Natural killer cell treated with Interleukin-12 subunit alpha and Interleukin-12 subunit beta and Interleukin-15 and Interleukin-18, amount 100 ng/mL, for 72 hours (primary cell): ENCODE results near the gene CD6. TPM values are rescaled to one million over a fixed set of nuclear protein-coding genes. Genes with fewer than 3 reads are reported as not detected.

ENCODE experiments used
- ATAC-seq, 2 donors: fragments of 150-1000 bp; cut with Tn5 transposase in 1 of 2; sonication (Bioruptor Pico), chemical (Tn5 transposase) in 1 of 2; 2 replicates each; pipeline ENCODE4 v1.10.0; 2021
- DNase-seq: peaks from one replicate; pipeline ENCODE4 v3.0.0; 2022; ENCODE audit warnings: low spot score
- H3K27ac Mint-ChIP-seq, 2 donors: 1 replicate in 1 of 2; 2 replicates in 1 of 2; pipeline ENCODE4 v1.8.0; 2022; ENCODE audit warnings: mixed read lengths in 2 of 2, mild to moderate bottlenecking in 1 of 2, moderate library complexity in 1 of 2
- H3K27me3 Mint-ChIP-seq, 2 donors: 1 replicate in 1 of 2; 2 replicates in 1 of 2; pipeline ENCODE4 v1.8.0; 2022; ENCODE audit warnings: mixed read lengths in 2 of 2
- H3K36me3 Mint-ChIP-seq: one replicate; pipeline ENCODE4 v1.8.0; 2022; ENCODE audit warnings: mixed read lengths
- H3K4me1 Mint-ChIP-seq, 2 donors: 1 replicate in 1 of 2; 2 replicates in 1 of 2; pipeline ENCODE4 v1.8.0; 2022; ENCODE audit warnings: low read depth in 2 of 2, mixed read lengths in 2 of 2, mild to moderate bottlenecking in 1 of 2
- H3K4me3 Mint-ChIP-seq: one replicate; pipeline ENCODE4 v1.8.0; 2022; ENCODE audit warnings: mixed read lengths
- H3K9me3 Mint-ChIP-seq: 2 replicates; pipeline ENCODE4 v1.8.0; 2022; ENCODE audit warnings: mixed read lengths
- total RNA-seq, 2 donors: library from RNA; stranded (reverse); gene quantifications; one replicate each; pipeline ENCODE4 v1.2.3, GENCODE V29; 2022

The CD6 gene
- total RNA-seq, 2 donors from 2014 or later = 5.9 to 44.0 TPM

- H3K27ac Mint-ChIP-seq = peak within 1 kb of the TSS; percentile 49 to 92
- no peaks in the 10 kb centered on the region for H3K9me3 Mint-ChIP-seq
- H3K4me1 Mint-ChIP-seq = peaks cover 11 to 16% of the 10 kb centered on the region in 2 donors
- no peak for DNase-seq
- peaks cover 11 to 20% of the 10 kb centered on the region in 2 donors for H3K27me3 Mint-ChIP-seq
- H3K4me3 Mint-ChIP-seq = peak within 1 kb of the TSS; percentile 85
- H3K36me3 Mint-ChIP-seq = no peaks in the 10 kb centered on the region
- peak; percentile 73 to 89 for ATAC-seq
These were observed 19.4 kb upstream of the CD6 start, which contains the start of gene SLC15A3 for GRCh38 chr11:60951904-60952741. Gene SLC15A3, minus strand, starts transcription at chr11:60952176. Its CDS starts 625 bp downstream, at chr11:60951551.

- Mint-ChIP-seq H3K4me3 (peak overlapping the region; percentile 85), H3K36me3 (no peaks in the 10 kb centered on the region), H3K27me3 (peaks cover 11 to 22% of the 10 kb centered on the region in 2 donors), H3K4me1 (peaks cover 11 to 16% of the 10 kb centered on the region in 2 donors), H3K9me3 (no peaks in the 10 kb centered on the region), H3K27ac (peak overlapping the region in 1 of 2 donors; percentile 92)
- ATAC-seq (no peak), DNase-seq (no peak)
These were observed 18.7 kb upstream of the CD6 start for GRCh38 chr11:60952742-60953170.

GRCh38 chr11:60953781-60954180 is 17.7 kb upstream of the CD6 start:
- Mint-ChIP-seq H3K36me3 (no peaks in the 10 kb centered on the region), H3K4me1 (peaks cover 11 to 16% of the 10 kb centered on the region in 2 donors), H3K27me3 (peaks cover 7 to 24% of the 10 kb centered on the region in 2 donors), H3K9me3 (no peaks in the 10 kb centered on the region), H3K4me3 (no peak overlapping the region), H3K27ac (no peak overlapping the region)
- no peak for DNase-seq
- ATAC-seq = no peak

- ATAC-seq (no peak), DNase-seq (no peak)
- Mint-ChIP-seq H3K27ac (no peak overlapping the region), H3K4me1 (peaks cover 11 to 16% of the 10 kb centered on the region in 2 donors), H3K36me3 (no peaks in the 10 kb centered on the region), H3K4me3 (no peak overlapping the region), H3K27me3 (peaks cover under 1 to 25% of the 10 kb centered on the region in 2 donors), H3K9me3 (no peaks in the 10 kb centered on the region)
These were observed 17.1 kb upstream of the CD6 start for GRCh38 chr11:60954421-60954820.

- ATAC-seq (no peak), DNase-seq (no peak)
- peaks cover 11 to 16% of the 10 kb centered on the region in 2 donors for H3K4me1 Mint-ChIP-seq
- no peak overlapping the region for H3K27ac Mint-ChIP-seq
- H3K9me3 Mint-ChIP-seq = no peaks in the 10 kb centered on the region
- H3K36me3 Mint-ChIP-seq = no peaks in the 10 kb centered on the region
- H3K27me3 Mint-ChIP-seq = peaks cover 7 to 34% of the 10 kb centered on the region in 2 donors
- H3K4me3 Mint-ChIP-seq = no peak overlapping the region
These were observed 15.9 kb upstream of the CD6 start for GRCh38 chr11:60955571-60955970.

- DNase-seq (no peak), ATAC-seq (no peak)
- Mint-ChIP-seq H3K4me1 (peaks cover 9% of the 10 kb centered on the region in 2 donors), H3K9me3 (no peaks in the 10 kb centered on the region), H3K27me3 (peaks cover 15 to 35% of the 10 kb centered on the region in 2 donors), H3K36me3 (no peaks in the 10 kb centered on the region), H3K4me3 (no peak overlapping the region), H3K27ac (no peak overlapping the region)
These were observed 14.3 kb upstream of the CD6 start for GRCh38 chr11:60957188-60957587.

GRCh38 chr11:60959431-60959830 is 12.0 kb upstream of the CD6 start:
- Mint-ChIP-seq H3K4me3 (no peak overlapping the region), H3K36me3 (no peaks in the 10 kb centered on the region), H3K27me3 (peaks cover 15 to 28% of the 10 kb centered on the region in 2 donors), H3K4me1 (no peaks in the 10 kb centered on the region), H3K9me3 (no peaks in the 10 kb centered on the region), H3K27ac (no peak overlapping the region)
- no peak for ATAC-seq
- no peak for DNase-seq

- no peak for ATAC-seq
- Mint-ChIP-seq H3K27me3 (peaks cover 15 to 28% of the 10 kb centered on the region in 2 donors), H3K4me1 (no peaks in the 10 kb centered on the region), H3K36me3 (no peaks in the 10 kb centered on the region), H3K9me3 (no peaks in the 10 kb centered on the region), H3K4me3 (no peak overlapping the region), H3K27ac (no peak overlapping the region)
- no peak for DNase-seq
These were observed 11.1 kb upstream of the CD6 start for GRCh38 chr11:60960405-60960804.

GRCh38 chr11:60964801-60965200 is 6.7 kb upstream of the CD6 start:
- no peaks in the 10 kb centered on the region for H3K4me1 Mint-ChIP-seq
- H3K4me3 Mint-ChIP-seq = no peak overlapping the region
- no peak for ATAC-seq
- H3K27ac Mint-ChIP-seq = no peak overlapping the region
- no peak for DNase-seq
- H3K27me3 Mint-ChIP-seq = peaks cover 19 to 22% of the 10 kb centered on the region in 2 donors
- no peaks in the 10 kb centered on the region for H3K9me3 Mint-ChIP-seq
- H3K36me3 Mint-ChIP-seq = no peaks in the 10 kb centered on the region

- H3K36me3 Mint-ChIP-seq = no peaks in the 10 kb centered on the region
- H3K4me3 Mint-ChIP-seq = no peak overlapping the region
- peaks cover 10 to 11% of the 10 kb centered on the region in 2 donors for H3K27me3 Mint-ChIP-seq
- peaks cover 17 to 18% of the 10 kb centered on the region in 2 donors for H3K4me1 Mint-ChIP-seq
- DNase-seq (no peak), ATAC-seq (no peak)
- no peaks in the 10 kb centered on the region for H3K9me3 Mint-ChIP-seq
- H3K27ac Mint-ChIP-seq = no peak overlapping the region
These were observed 4.6 kb upstream of the CD6 start for GRCh38 chr11:60966890-60967289.

GRCh38 chr11:60968223-60968622 is 3.3 kb upstream of the CD6 start:
- H3K27ac Mint-ChIP-seq = no peak overlapping the region
- ATAC-seq (no peak), DNase-seq (no peak)
- peaks cover 10 to 11% of the 10 kb centered on the region in 2 donors for H3K27me3 Mint-ChIP-seq
- no peak overlapping the region for H3K4me3 Mint-ChIP-seq
- no peaks in the 10 kb centered on the region for H3K36me3 Mint-ChIP-seq
- H3K4me1 Mint-ChIP-seq = peaks cover 18 to 26% of the 10 kb centered on the region in 2 donors
- H3K9me3 Mint-ChIP-seq = no peaks in the 10 kb centered on the region

- H3K36me3 Mint-ChIP-seq = no peaks in the 10 kb centered on the region
- ATAC-seq (peak; percentile 67 to 81), DNase-seq (peak; percentile 69)
- H3K27ac Mint-ChIP-seq = peak overlapping the region in 1 of 2 donors; percentile 50
- peaks cover 29 to 35% of the 10 kb centered on the region in 2 donors for H3K4me1 Mint-ChIP-seq
- H3K27me3 Mint-ChIP-seq = peaks cover 10 to 11% of the 10 kb centered on the region in 2 donors
- no peak overlapping the region for H3K4me3 Mint-ChIP-seq
- H3K9me3 Mint-ChIP-seq = no peaks in the 10 kb centered on the region
These were observed 1.1 kb upstream of the CD6 start for GRCh38 chr11:60970369-60970774.

GRCh38 chr11:60970890-60971289 is 590 bp upstream of the CD6 start:
- Mint-ChIP-seq H3K36me3 (no peaks in the 10 kb centered on the region), H3K9me3 (no peaks in the 10 kb centered on the region), H3K4me1 (peaks cover 29 to 35% of the 10 kb centered on the region in 2 donors), H3K27ac (peak overlapping the region; percentile 39 to 54), H3K4me3 (peak overlapping the region; percentile 84), H3K27me3 (peaks cover 10 to 11% of the 10 kb centered on the region in 2 donors)
- DNase-seq (no peak), ATAC-seq (no peak)
